BLaER1 (cell line): ENCODE data around the gene PPP2R5E.

Source experiments
- H3K27ac ChIP-seq: shearing (Covaris generic); formaldehyde crosslinking; 2 replicates; pipeline ENCODE4 v1.8.1; 2022
- H3K27me3 ChIP-seq: shearing (Covaris generic); formaldehyde crosslinking; 2 replicates; pipeline ENCODE4 v1.8.1; 2022
- H3K36me3 ChIP-seq: shearing (Covaris generic); formaldehyde crosslinking; 2 replicates; pipeline ENCODE4 v1.8.1; 2022
- H3K4me1 ChIP-seq: shearing (Covaris generic); formaldehyde crosslinking; 2 replicates; pipeline ENCODE4 v1.8.1; 2022
- H3K4me2 ChIP-seq: shearing (Covaris generic); formaldehyde crosslinking; 2 replicates; pipeline ENCODE4 v1.8.1; 2022
- H3K4me3 ChIP-seq: shearing (Covaris generic); formaldehyde crosslinking; 2 replicates; pipeline ENCODE4 v1.8.1; 2022
- H3K9ac ChIP-seq: shearing (Covaris generic); formaldehyde crosslinking; 2 replicates; pipeline ENCODE4 v1.8.1; 2022
- H3K9me3 ChIP-seq: shearing (Covaris generic); formaldehyde crosslinking; 2 replicates; pipeline ENCODE4 v1.8.1; 2022
- H4K20me1 ChIP-seq: shearing (Covaris generic); formaldehyde crosslinking; 2 replicates; pipeline ENCODE4 v1.8.1; 2022
- Cebpa-rat ChIP-seq: shearing (Covaris generic); IDR thresholded peaks from 2 replicates; pipeline ENCODE4 v1.8.1; 2022

PPP2R5E gene

GRCh38 chr14:63460680-63461369, 82.4 kb downstream of the PPP2R5E start:
- Histone ChIP-seq H3K4me2 (no peak overlapping the region), H3K9me3 (no peaks in the 10 kb centered on the region), H3K36me3 (peaks cover 19% of the 10 kb centered on the region), H3K4me1 (peaks cover 2% of the 10 kb centered on the region), H3K9ac (no peak overlapping the region), H4K20me1 (peaks cover 84% of the 10 kb centered on the region), H3K27ac (no peak overlapping the region), H3K4me3 (no peak overlapping the region), H3K27me3 (no peaks in the 10 kb centered on the region)
- TF ChIP-seq Cebpa-rat, result no peak

- Histone ChIP-seq H3K4me1 (peaks cover 13% of the 10 kb centered on the region), H3K27me3 (no peaks in the 10 kb centered on the region), H3K4me2 (no peak overlapping the region), H3K9ac (no peak overlapping the region), H3K4me3 (no peak overlapping the region), H3K9me3 (no peaks in the 10 kb centered on the region), H3K36me3 (peaks cover 17% of the 10 kb centered on the region), H4K20me1 (peaks cover 84% of the 10 kb centered on the region), H3K27ac (no peak overlapping the region)
- no peak for TF ChIP-seq Cebpa-rat
Observed at GRCh38 chr14:63459738-63460137, 83.4 kb downstream of the PPP2R5E start.

GRCh38 chr14:63457498-63457897, 85.7 kb downstream of the PPP2R5E start:
- no peaks in the 10 kb centered on the region for H3K27me3 ChIP-seq
- H4K20me1 ChIP-seq, result peaks cover 93% of the 10 kb centered on the region
- H3K9ac ChIP-seq, result no peak overlapping the region
- TF ChIP-seq Cebpa-rat, result no peak
- no peak overlapping the region for H3K4me2 ChIP-seq
- H3K36me3 ChIP-seq, result peaks cover 20% of the 10 kb centered on the region
- no peak overlapping the region for H3K27ac ChIP-seq
- no peak overlapping the region for H3K4me3 ChIP-seq
- peaks cover 17% of the 10 kb centered on the region for H3K4me1 ChIP-seq
- H3K9me3 ChIP-seq, result no peaks in the 10 kb centered on the region

GRCh38 chr14:63454863-63455622, 88.1 kb downstream of the PPP2R5E start:
- Histone ChIP-seq H3K36me3 (peaks cover 32% of the 10 kb centered on the region), H3K27me3 (no peaks in the 10 kb centered on the region), H3K4me2 (peak overlapping the region; percentile 71), H3K4me1 (peaks cover 17% of the 10 kb centered on the region), H3K4me3 (no peak overlapping the region), H3K9me3 (no peaks in the 10 kb centered on the region), H3K27ac (no peak overlapping the region), H3K9ac (no peak overlapping the region), H4K20me1 (peaks cover 78% of the 10 kb centered on the region)
- TF ChIP-seq Cebpa-rat, result no peak

GRCh38 chr14:63454436-63454835, 88.7 kb downstream of the PPP2R5E start:
- H3K36me3 ChIP-seq, result peaks cover 34% of the 10 kb centered on the region
- TF ChIP-seq Cebpa-rat, result no peak
- peak overlapping the region; percentile 71 for H3K4me2 ChIP-seq
- no peaks in the 10 kb centered on the region for H3K9me3 ChIP-seq
- H3K4me3 ChIP-seq, result no peak overlapping the region
- peaks cover 72% of the 10 kb centered on the region for H4K20me1 ChIP-seq
- no peak overlapping the region for H3K9ac ChIP-seq
- H3K27me3 ChIP-seq, result no peaks in the 10 kb centered on the region
- H3K4me1 ChIP-seq, result peaks cover 17% of the 10 kb centered on the region
- no peak overlapping the region for H3K27ac ChIP-seq

- H3K36me3 ChIP-seq, result peaks cover 36% of the 10 kb centered on the region
- no peak overlapping the region for H3K9ac ChIP-seq
- H3K4me2 ChIP-seq, result no peak overlapping the region
- H3K9me3 ChIP-seq, result no peaks in the 10 kb centered on the region
- H4K20me1 ChIP-seq, result peaks cover 65% of the 10 kb centered on the region
- H3K4me1 ChIP-seq, result peaks cover 17% of the 10 kb centered on the region
- no peaks in the 10 kb centered on the region for H3K27me3 ChIP-seq
- no peak overlapping the region for H3K4me3 ChIP-seq
- TF ChIP-seq Cebpa-rat, result no peak
- no peak overlapping the region for H3K27ac ChIP-seq
Observed at GRCh38 chr14:63453443-63453936, 89.7 kb downstream of the PPP2R5E start.

- Histone ChIP-seq H3K4me3 (no peak overlapping the region), H3K9ac (no peak overlapping the region), H3K4me1 (peaks cover 17% of the 10 kb centered on the region), H3K4me2 (no peak overlapping the region), H3K27me3 (no peaks in the 10 kb centered on the region), H3K9me3 (no peaks in the 10 kb centered on the region), H4K20me1 (peaks cover 58% of the 10 kb centered on the region), H3K27ac (no peak overlapping the region), H3K36me3 (peaks cover 38% of the 10 kb centered on the region)
- TF ChIP-seq Cebpa-rat, result no peak
Observed at GRCh38 chr14:63452796-63453195, 90.4 kb downstream of the PPP2R5E start.

- H3K4me1 ChIP-seq, result no peaks in the 10 kb centered on the region
- H3K27ac ChIP-seq, result no peak overlapping the region
- H4K20me1 ChIP-seq, result peaks cover 22% of the 10 kb centered on the region
- peaks cover 71% of the 10 kb centered on the region for H3K36me3 ChIP-seq
- H3K9ac ChIP-seq, result no peak overlapping the region
- H3K9me3 ChIP-seq, result no peaks in the 10 kb centered on the region
- no peak overlapping the region for H3K4me3 ChIP-seq
- TF ChIP-seq Cebpa-rat, result no peak
- no peaks in the 10 kb centered on the region for H3K27me3 ChIP-seq
- no peak overlapping the region for H3K4me2 ChIP-seq
Observed at GRCh38 chr14:63448841-63449240, 94.3 kb downstream of the PPP2R5E start.

GRCh38 chr14:63444588-63444987, 98.6 kb downstream of the PPP2R5E start:
- H3K27me3 ChIP-seq, result no peaks in the 10 kb centered on the region
- no peak overlapping the region for H3K4me2 ChIP-seq
- no peak overlapping the region for H3K9ac ChIP-seq
- H3K9me3 ChIP-seq, result no peaks in the 10 kb centered on the region
- H3K4me1 ChIP-seq, result no peaks in the 10 kb centered on the region
- no peak overlapping the region for H3K4me3 ChIP-seq
- H4K20me1 ChIP-seq, result peaks cover 21% of the 10 kb centered on the region
- no peak overlapping the region for H3K27ac ChIP-seq
- TF ChIP-seq Cebpa-rat, result no peak
- peaks cover 56% of the 10 kb centered on the region for H3K36me3 ChIP-seq

- no peak for TF ChIP-seq Cebpa-rat
- no peak overlapping the region for H3K4me2 ChIP-seq
Observed at GRCh38 chr14:63443988-63444387, 99.2 kb downstream of the PPP2R5E start.

More at GRCh38 chr14:63443988-63444387, 99.2 kb downstream of the PPP2R5E start:
- Histone ChIP-seq H3K4me3 (no peak overlapping the region), H3K36me3 (peaks cover 55% of the 10 kb centered on the region), H3K27ac (no peak overlapping the region), H3K9ac (no peak overlapping the region), H3K9me3 (no peaks in the 10 kb centered on the region), H3K4me1 (no peaks in the 10 kb centered on the region), H4K20me1 (peaks cover 26% of the 10 kb centered on the region), H3K27me3 (no peaks in the 10 kb centered on the region)
